ENCODE measurements around the gene ELOVL1.

- no peak for TF ChIP-seq POLR2A (IDR thresholded peaks at IDR 0.05; ENCODE audit: low read depth, low read length)
- no peak for TF ChIP-seq SP1 (IDR thresholded peaks at IDR 0.05; ENCODE audit: low read depth, low read length)
- TF ChIP-seq USF1 (IDR thresholded peaks at IDR 0.05; ENCODE audit: borderline replicate concordance, extremely low read length, insufficient read depth, low read depth, low read length) = no peak
- no peak for TF ChIP-seq SRF (IDR thresholded peaks at IDR 0.05; ENCODE audit: low read depth in 2 of 2, low read length in 2 of 2)
- no peak for TF ChIP-seq CTCF (IDR thresholded peaks at IDR 0.05 in 2 of 3, conservative IDR thresholded peaks at IDR 0.05 in 1 of 3; ENCODE audit: control insufficient read depth in 2 of 3, extremely low read depth in 1 of 3, insufficient read depth in 1 of 3, low read depth in 3 of 3, low read length in 3 of 3)
These were observed 42.4 kb downstream of the ELOVL1 start for GRCh38 chr1:43325381-43325780.
